RWPE2 (cell line): ENCODE data around the gene HEPN1.

Experiments
- ATAC-seq: fragments of 200-7000 bp; cut with Tn5 transposase; 3 replicates; pipeline ENCODE4 v1.9.1; 2021; ENCODE audit warnings: low read depth
- DNase-seq: peaks from one replicate; pipeline ENCODE4 v3.0.0-alpha.2; 2020; ENCODE audit warnings: low spot score
- H3K27ac ChIP-seq: fragments of 450-650 bp; 2 replicates; pipeline ENCODE4 v1.5.1; 2017; ENCODE audit warnings: mild to moderate bottlenecking; ENCODE audit not compliant: poor library complexity, severe bottlenecking
- H3K27me3 ChIP-seq: fragments of 250-450 bp; sonication (Bioruptor Pico); 2 replicates; pipeline ENCODE4 v1.5.1; 2021; ENCODE audit warnings: mild to moderate bottlenecking, moderate library complexity; ENCODE audit not compliant: insufficient read depth, poor library complexity, severe bottlenecking
- H3K36me3 ChIP-seq: fragments of 250-450 bp; sonication (Bioruptor Pico); 2 replicates; pipeline ENCODE4 v1.5.1; 2020; ENCODE audit warnings: low read depth, mild to moderate bottlenecking, moderate library complexity
- H3K4me1 ChIP-seq: fragments of 250-450 bp; sonication (Bioruptor Pico); 2 replicates; pipeline ENCODE4 v1.5.1; 2021; ENCODE audit warnings: mild to moderate bottlenecking, moderate library complexity; ENCODE audit not compliant: insufficient read depth, poor library complexity, severe bottlenecking
- H3K4me3 ChIP-seq: fragments of 250-450 bp; sonication (Bioruptor Pico); 2 replicates; pipeline ENCODE4 v1.5.1; 2021; ENCODE audit warnings: mild to moderate bottlenecking, moderate library complexity; ENCODE audit not compliant: severe bottlenecking
- H3K9me3 ChIP-seq: fragments of 250-450 bp; sonication (Bioruptor Pico); 2 replicates; pipeline ENCODE4 v1.5.1; 2021; ENCODE audit warnings: mild to moderate bottlenecking, moderate library complexity; ENCODE audit not compliant: severe bottlenecking
- TF ChIP-seq, protein P1 (sequence below): fragments of 450-650 bp; IDR thresholded peaks from one replicate; pipeline ENCODE4 v1.5.1; 2017; ENCODE audit warnings: mild to moderate bottlenecking, moderate library complexity; ENCODE audit not compliant: poor library complexity, severe bottlenecking

Gene HEPN1

DNA sequence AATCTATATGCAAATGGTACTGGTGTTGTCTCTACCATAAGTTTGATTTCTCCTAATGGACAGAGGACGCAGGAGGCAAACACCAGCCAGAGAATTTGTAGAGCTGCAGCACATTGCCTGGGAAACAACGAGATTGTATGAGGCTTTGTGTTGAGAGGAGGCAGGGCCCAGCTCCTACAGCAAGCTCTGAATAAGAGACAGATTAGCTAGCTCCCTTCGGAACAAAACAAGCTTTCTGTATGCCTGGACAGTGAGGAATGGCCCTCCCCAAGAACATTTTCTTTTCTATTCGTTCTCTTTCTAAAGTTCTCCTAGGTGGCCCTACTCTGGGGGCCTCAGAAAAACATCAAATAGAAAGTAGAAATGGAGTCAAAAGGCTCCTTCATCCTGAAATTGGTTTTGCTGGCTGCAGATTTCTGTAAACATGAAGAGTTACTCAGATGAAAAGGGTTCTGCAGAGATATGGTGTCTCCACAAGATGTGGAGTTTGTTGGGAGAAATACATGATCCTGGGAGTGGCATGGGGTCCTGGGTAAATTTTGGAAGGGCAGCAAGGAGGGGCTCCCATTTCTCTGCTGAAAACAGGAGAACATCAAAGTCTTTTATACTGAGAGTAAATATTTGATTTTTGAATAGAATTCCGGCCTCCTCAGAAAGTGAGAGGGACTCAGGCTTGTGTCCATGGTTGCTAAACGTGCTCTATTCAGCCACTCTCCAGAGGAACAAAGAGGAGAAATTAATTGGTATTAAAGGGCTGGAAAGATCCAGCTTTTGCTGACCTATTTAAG, 23.6 kb downstream of the HEPN1 start:
- Histone ChIP-seq H3K4me1 (peaks cover 11% of the 10 kb centered on the region), H3K36me3 (no peaks in the 10 kb centered on the region), H3K4me3 (no peak overlapping the region), H3K27ac (no peak overlapping the region), H3K9me3 (no peaks in the 10 kb centered on the region), H3K27me3 (no peaks in the 10 kb centered on the region)
- no peak for DNase-seq
- ATAC-seq: no peak
- TF ChIP-seq, protein P1, sequence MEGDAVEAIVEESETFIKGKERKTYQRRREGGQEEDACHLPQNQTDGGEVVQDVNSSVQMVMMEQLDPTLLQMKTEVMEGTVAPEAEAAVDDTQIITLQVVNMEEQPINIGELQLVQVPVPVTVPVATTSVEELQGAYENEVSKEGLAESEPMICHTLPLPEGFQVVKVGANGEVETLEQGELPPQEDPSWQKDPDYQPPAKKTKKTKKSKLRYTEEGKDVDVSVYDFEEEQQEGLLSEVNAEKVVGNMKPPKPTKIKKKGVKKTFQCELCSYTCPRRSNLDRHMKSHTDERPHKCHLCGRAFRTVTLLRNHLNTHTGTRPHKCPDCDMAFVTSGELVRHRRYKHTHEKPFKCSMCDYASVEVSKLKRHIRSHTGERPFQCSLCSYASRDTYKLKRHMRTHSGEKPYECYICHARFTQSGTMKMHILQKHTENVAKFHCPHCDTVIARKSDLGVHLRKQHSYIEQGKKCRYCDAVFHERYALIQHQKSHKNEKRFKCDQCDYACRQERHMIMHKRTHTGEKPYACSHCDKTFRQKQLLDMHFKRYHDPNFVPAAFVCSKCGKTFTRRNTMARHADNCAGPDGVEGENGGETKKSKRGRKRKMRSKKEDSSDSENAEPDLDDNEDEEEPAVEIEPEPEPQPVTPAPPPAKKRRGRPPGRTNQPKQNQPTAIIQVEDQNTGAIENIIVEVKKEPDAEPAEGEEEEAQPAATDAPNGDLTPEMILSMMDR: no peak

- Histone ChIP-seq H3K27me3 (no peaks in the 10 kb centered on the region), H3K27ac (no peak overlapping the region), H3K9me3 (no peaks in the 10 kb centered on the region), H3K4me3 (no peak overlapping the region), H3K36me3 (no peaks in the 10 kb centered on the region), H3K4me1 (peaks cover 11% of the 10 kb centered on the region)
- TF ChIP-seq, protein P1: no peak
- ATAC-seq: no peak
- no peak for DNase-seq
Observed at GRCh38 chr11:124943254-124943616, 24.2 kb downstream of the HEPN1 start.

DNA sequence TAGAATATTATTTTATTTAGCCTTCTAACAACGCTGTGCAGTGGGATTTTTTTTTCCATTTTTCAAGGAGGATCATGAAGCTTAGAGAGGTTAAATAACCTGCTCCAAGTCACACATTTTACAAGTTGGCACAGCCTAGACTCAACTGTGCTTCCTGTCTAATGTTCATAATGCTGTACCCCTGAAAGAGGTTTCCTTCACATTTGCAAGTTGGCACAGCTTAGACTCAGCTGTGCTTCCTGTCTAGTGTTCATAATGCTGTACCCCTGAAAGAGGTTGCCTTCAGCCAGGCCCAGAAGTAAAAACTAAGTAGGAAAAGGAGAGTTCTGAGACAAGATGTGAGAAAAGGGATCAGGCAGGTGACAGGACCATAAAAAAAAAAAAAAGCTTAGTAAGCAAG, 24.7 kb downstream of the HEPN1 start:
- Histone ChIP-seq H3K4me1 (peaks cover 11% of the 10 kb centered on the region), H3K27ac (no peak overlapping the region), H3K36me3 (no peaks in the 10 kb centered on the region), H3K9me3 (no peaks in the 10 kb centered on the region), H3K4me3 (no peak overlapping the region), H3K27me3 (no peaks in the 10 kb centered on the region)
- TF ChIP-seq, protein P1: no peak
- no peak for ATAC-seq
- no peak for DNase-seq

GRCh38 chr11:124944565-124944964, 25.5 kb downstream of the HEPN1 start:
- no peaks in the 10 kb centered on the region for H3K27me3 ChIP-seq
- TF ChIP-seq, protein P1: no peak
- H3K36me3 ChIP-seq: no peaks in the 10 kb centered on the region
- peaks cover 11% of the 10 kb centered on the region for H3K4me1 ChIP-seq
- DNase-seq: no peak
- H3K27ac ChIP-seq: no peak overlapping the region
- ATAC-seq: no peak
- no peaks in the 10 kb centered on the region for H3K9me3 ChIP-seq
- no peak overlapping the region for H3K4me3 ChIP-seq

GRCh38 chr11:124945826-124946225, 26.8 kb downstream of the HEPN1 start:
- TF ChIP-seq, protein P1: no peak
- no peak for ATAC-seq

More at GRCh38 chr11:124945826-124946225, 26.8 kb downstream of the HEPN1 start:
- Histone ChIP-seq H3K36me3 (no peaks in the 10 kb centered on the region), H3K27me3 (no peaks in the 10 kb centered on the region), H3K9me3 (no peaks in the 10 kb centered on the region), H3K4me3 (no peak overlapping the region), H3K4me1 (peaks cover 11% of the 10 kb centered on the region), H3K27ac (no peak overlapping the region)
- no peak for DNase-seq
